IgD-negative memory B cell (primary cell): ENCODE data around the gene RAD9B. TPM values are rescaled to one million over a fixed set of nuclear protein-coding genes. Genes with fewer than 3 reads are reported as not detected.
"Not testable (repeated sequence)": the region's sequence is repeated elsewhere in the genome, so short reads cannot be mapped to it uniquely, and the experiment has no call there.

Source experiments
- H3K27ac Mint-ChIP-seq, 3 donors: one replicate each; pipeline ENCODE4 v1.8.0; 2020 to 2022; ENCODE audit warnings: mild to moderate bottlenecking in 3 of 3, mixed read lengths in 3 of 3, moderate library complexity in 1 of 3
- H3K27me3 Mint-ChIP-seq: one replicate; pipeline ENCODE4 v1.8.0; 2021; ENCODE audit warnings: mixed read lengths
- H3K36me3 Mint-ChIP-seq: one replicate; pipeline ENCODE4 v1.8.0; 2020; ENCODE audit warnings: mild to moderate bottlenecking, mixed read lengths
- H3K4me1 Mint-ChIP-seq, 3 donors: one replicate each; pipeline ENCODE4 v1.8.0; 2020 to 2022; ENCODE audit warnings: mixed read lengths in 3 of 3, mild to moderate bottlenecking in 1 of 3
- H3K4me3 Mint-ChIP-seq, 4 donors: one replicate each; pipeline ENCODE4 v1.8.0; 2020 to 2022; ENCODE audit warnings: mild to moderate bottlenecking in 4 of 4, mixed read lengths in 4 of 4, moderate library complexity in 3 of 4
- H3K9me3 Mint-ChIP-seq, 3 donors: one replicate each; pipeline ENCODE4 v1.8.0; 2020 to 2021; ENCODE audit warnings: mixed read lengths in 3 of 3, mild to moderate bottlenecking in 1 of 3
- polyA plus RNA-seq: library from polyadenylated mRNA; unstranded; fragments of 300-500 nt; fragmentation: Illumina TruSeq; gene quantifications from one replicate; pipeline ENCODE4 v1.2.3, GENCODE V29; 2021

RAD9B gene
- polyA plus RNA-seq, 1 donor from 2014 or later, result 0.75 TPM

DNA sequence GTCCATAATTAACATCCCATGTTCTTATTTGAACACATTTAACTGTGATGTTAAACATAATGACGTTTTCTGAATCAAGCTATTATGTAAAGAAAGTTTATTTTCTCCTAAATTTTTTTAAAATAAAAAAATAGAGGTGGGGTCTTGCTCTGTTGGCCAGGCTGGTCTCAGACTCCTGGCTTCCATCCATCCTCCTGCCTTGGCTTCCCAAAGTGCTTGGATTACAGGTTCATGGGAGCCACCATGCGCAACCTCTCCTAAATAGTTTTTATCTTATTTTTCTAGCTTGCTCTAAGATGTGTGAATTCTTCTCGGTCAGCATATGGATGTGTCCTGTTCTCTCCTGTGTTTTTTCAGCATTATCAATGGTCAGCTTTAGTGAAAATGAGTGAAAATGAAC lies 3.2 kb downstream of the RAD9B start:
- Mint-ChIP-seq H3K9me3 (no peaks in the 10 kb centered on the region), H3K4me1 (peaks cover 12 to 20% (median 13%) of the 10 kb centered on the region in 3 donors), H3K27me3 (peaks cover 2% of the 10 kb centered on the region)

DNA sequence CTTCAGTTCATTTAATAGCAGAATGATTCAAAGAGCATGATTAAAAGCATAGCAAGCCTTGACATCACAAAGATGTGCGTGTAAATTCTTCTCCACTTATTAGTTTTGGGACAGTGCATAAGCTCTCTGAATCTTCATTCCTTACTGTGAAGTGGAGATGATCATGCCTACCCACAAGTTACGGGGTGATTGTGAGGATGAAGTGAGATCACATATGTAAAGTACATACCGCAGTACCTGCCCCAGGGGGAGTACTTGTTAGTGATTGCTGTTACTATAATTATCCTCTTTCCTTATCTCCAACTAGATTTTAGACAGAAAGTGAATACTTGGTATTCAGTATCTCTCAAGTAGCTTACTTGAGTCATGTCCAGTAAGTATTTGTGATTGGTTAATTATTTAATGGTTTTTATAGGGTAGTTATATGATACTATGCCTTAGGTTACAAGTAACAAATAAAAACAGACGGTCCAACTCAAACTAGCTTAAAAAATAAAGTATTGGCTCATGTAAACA lies 6.0 kb downstream of the RAD9B start:
- Mint-ChIP-seq H3K4me1 (peaks cover 0 to 6% (median 2%) of the 10 kb centered on the region in 3 donors), H3K27me3 (no peaks in the 10 kb centered on the region), H3K27ac (no peak overlapping the region), H3K36me3 (no peaks in the 10 kb centered on the region), H3K4me3 (no peak overlapping the region), H3K9me3 (no peaks in the 10 kb centered on the region)

More for the DNA sequence above, 3.2 kb downstream of the RAD9B start:
- H3K4me3 Mint-ChIP-seq, result peak overlapping the region in 1 of 4 donors; percentile 64
- peaks cover 5% of the 10 kb centered on the region for H3K36me3 Mint-ChIP-seq
- H3K27ac Mint-ChIP-seq, result peak overlapping the region in 2 of 3 donors; percentile 10 to 19

DNA sequence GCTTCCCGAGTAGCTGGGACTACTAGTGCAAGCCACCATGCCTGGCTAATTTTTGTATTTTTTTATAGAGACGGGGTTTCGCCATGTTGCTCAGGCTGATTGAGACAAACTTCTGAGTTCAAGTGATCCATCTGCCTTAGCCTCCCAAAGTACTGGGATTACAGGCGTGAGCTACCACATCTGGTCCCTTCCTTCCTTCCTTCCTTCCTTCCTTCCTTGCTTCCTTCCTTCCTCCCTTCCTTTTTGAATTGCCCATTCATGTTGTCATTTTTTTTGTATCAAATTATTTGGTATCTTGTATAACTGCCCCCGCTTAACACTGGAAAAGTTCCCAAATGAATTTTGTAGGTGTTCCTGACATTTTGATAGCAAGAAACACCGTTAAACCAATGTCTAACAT lies 11.7 kb downstream of the RAD9B start:
- Mint-ChIP-seq H3K36me3 (no peaks in the 10 kb centered on the region), H3K27me3 (no peaks in the 10 kb centered on the region), H3K9me3 (no peaks in the 10 kb centered on the region), H3K27ac (no peak overlapping the region), H3K4me1 (peaks cover 0 to 2% (median 0%) of the 10 kb centered on the region in 3 donors), H3K4me3 (no peak overlapping the region)

DNA sequence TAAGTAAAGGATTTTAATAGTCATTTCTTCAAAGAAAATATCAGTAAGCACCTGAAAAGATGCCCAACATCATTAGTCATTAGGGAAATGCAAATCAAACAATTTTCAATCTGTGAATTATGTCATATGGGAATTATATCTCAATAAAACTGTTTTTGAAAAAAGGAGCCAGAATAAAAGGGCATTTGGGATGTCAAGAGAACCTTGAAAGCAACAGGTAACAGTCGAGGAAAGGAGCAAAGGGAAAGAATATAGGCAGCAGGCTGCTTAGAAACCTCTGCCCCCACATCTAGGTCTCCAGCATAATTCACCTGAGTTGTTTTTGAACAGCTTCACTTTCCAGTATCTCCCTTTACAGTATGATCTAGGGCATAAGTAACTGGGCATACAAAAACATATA lies 12.2 kb downstream of the RAD9B start:
- no peaks in the 10 kb centered on the region for H3K27me3 Mint-ChIP-seq
- no peak overlapping the region for H3K4me3 Mint-ChIP-seq
- H3K36me3 Mint-ChIP-seq, result no peaks in the 10 kb centered on the region
- peaks cover 0 to 2% (median 0%) of the 10 kb centered on the region in 3 donors for H3K4me1 Mint-ChIP-seq
- no peak overlapping the region for H3K27ac Mint-ChIP-seq
- H3K9me3 Mint-ChIP-seq, result no peaks in the 10 kb centered on the region

DNA sequence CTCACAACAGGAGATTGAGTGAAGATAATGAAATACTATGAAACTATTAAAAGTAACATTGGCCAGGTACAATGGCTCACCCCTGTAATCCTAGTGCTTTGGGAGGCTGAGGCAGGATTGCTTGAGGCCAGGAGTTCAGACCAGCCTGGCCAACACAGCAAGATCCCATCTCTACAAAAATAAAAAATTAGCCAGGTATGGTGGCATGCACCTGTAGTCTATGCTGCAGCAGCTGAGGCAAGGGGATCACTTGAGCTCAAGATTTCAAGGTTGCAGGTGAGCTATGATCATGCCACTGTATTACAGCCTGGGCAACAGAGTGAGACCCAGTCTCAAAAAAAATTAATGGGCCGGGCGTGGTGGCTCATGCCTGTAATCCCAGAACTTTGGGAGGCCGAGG lies 14.9 kb downstream of the RAD9B start:
- no peak overlapping the region for H3K4me3 Mint-ChIP-seq
- peaks cover 0 to 2% (median 0%) of the 10 kb centered on the region in 3 donors for H3K4me1 Mint-ChIP-seq
- no peaks in the 10 kb centered on the region for H3K9me3 Mint-ChIP-seq
- H3K27ac Mint-ChIP-seq, result no peak overlapping the region
- H3K27me3 Mint-ChIP-seq, result no peaks in the 10 kb centered on the region
- no peaks in the 10 kb centered on the region for H3K36me3 Mint-ChIP-seq

DNA sequence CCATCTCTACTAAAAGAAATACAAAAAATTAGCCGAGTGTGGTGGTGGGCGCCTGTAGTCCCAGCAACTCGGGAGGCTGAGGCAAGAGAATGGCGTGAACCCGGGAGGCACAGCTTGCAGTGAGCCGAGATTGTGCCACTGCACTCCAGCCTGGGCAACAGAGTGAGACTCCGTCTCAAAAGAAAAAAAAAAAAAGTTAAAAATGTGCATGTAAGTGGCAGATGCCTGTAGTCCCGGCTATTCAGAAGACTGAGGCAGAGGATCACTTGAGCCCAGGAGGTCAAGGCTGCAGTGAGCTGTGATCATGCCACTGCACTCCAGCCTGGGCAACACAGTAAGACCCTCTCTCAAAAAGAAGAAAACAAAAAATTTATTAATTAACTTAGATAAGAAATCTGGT lies 15.9 kb downstream of the RAD9B start:
- H3K9me3 Mint-ChIP-seq, H3K36me3 Mint-ChIP-seq, H3K4me1 Mint-ChIP-seq, H3K27ac Mint-ChIP-seq, H3K4me3 Mint-ChIP-seq, H3K27me3 Mint-ChIP-seq: not testable (repeated sequence)

DNA sequence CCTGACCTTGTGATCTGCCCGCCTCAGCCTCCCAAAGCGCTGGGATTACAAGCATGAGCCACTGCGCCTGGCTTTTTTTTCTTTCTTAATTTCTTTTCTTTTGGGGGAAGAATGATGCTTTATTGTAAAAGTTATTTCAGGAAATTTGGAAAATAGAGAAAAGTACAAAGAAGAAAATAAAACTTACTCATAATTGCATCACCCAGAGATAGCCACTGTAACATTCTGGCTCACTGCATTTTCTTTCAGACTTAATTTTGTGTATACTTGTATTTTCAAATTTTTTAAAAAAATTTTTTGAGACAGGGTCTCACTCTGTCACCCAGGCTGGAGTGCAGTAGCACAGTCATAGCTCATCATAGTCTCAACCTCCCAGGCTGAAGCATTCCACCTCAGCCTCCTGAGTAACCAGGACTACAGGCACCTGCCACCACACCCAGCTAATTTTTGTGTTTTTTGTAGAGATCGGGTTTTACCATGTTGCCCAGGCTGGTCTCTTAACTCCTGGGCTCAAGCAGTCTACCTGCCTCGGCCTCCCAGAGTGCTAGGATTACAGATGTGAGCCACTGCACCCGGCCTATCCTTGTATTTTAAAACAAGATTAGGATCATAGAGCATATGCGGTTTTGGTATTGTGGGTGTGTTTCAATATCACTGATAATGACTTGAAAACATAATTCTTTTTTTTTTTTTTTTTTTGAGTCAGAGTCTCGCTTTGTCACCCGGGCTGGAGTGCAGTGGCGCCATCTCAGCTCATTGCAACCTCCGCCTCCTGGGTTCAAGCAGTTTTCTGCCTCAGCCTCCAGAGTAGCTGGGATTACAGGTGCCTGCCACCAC lies 19.0 kb downstream of the RAD9B start:
- not testable (repeated sequence) for H3K27ac Mint-ChIP-seq, H3K4me1 Mint-ChIP-seq, H3K9me3 Mint-ChIP-seq, H3K4me3 Mint-ChIP-seq, H3K27me3 Mint-ChIP-seq, H3K36me3 Mint-ChIP-seq

DNA sequence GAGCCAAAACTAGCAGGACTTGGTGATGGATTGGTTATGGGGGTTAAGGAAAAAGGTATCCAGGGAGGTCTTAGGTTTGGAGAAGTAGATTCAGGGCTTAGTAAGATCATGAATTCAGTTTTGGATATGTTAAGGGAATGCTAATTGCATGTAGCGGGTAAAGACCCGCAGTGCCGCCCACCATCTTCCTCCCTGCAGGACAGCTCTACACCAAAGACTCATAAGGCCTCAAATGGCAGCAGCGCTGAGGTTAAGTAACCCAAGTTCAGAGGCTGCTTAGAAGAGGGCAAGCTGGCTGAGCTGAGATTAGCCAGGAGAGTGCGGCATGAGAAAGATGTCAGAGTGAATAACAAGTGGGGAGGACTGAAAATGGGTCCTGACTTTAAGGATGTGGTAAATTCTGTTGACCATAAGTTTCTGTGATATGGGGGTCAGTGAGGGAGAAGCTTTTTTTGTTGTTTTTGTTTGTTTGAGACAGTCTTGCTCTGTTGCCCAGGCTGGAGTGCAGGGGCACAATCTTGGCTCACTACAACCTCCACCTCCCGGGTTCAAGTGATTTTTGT lies 26.2 kb downstream of the RAD9B start:
- H3K4me3 Mint-ChIP-seq, result peak overlapping the region in 1 of 4 donors; percentile 66
- H3K4me1 Mint-ChIP-seq, result peaks cover 16 to 34% (median 19%) of the 10 kb centered on the region in 3 donors
- H3K27me3 Mint-ChIP-seq, result no peaks in the 10 kb centered on the region
- no peaks in the 10 kb centered on the region for H3K9me3 Mint-ChIP-seq
- H3K36me3 Mint-ChIP-seq, result no peaks in the 10 kb centered on the region
- H3K27ac Mint-ChIP-seq, result peak overlapping the region in 2 of 3 donors; percentile 6 to 17

DNA sequence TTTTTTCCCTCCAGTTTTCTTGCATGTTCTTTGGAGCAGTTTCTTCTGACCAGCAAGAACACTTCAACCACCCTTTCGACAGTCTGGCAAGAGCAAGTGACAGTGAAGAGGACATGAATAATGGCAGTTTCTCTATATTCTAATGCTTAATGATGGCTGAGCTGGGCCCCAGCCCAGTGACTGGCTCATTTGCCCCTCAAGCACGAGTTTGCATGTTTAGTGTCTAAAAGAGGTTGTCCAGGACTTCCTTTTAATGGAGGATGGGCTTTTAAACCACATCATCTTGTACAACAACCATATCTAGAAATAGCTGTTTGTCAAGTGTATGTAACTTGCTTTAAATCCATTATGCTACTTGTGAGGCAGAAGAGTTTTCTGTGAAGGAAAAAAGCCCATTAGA lies 28.4 kb downstream of the RAD9B start:
- Mint-ChIP-seq H3K27me3 (no peaks in the 10 kb centered on the region), H3K27ac (peak overlapping the region in 1 of 3 donors; percentile 16), H3K4me3 (peak overlapping the region in 1 of 4 donors; percentile 65), H3K36me3 (no peaks in the 10 kb centered on the region), H3K4me1 (peaks cover 16 to 34% (median 19%) of the 10 kb centered on the region in 3 donors), H3K9me3 (no peaks in the 10 kb centered on the region)

DNA sequence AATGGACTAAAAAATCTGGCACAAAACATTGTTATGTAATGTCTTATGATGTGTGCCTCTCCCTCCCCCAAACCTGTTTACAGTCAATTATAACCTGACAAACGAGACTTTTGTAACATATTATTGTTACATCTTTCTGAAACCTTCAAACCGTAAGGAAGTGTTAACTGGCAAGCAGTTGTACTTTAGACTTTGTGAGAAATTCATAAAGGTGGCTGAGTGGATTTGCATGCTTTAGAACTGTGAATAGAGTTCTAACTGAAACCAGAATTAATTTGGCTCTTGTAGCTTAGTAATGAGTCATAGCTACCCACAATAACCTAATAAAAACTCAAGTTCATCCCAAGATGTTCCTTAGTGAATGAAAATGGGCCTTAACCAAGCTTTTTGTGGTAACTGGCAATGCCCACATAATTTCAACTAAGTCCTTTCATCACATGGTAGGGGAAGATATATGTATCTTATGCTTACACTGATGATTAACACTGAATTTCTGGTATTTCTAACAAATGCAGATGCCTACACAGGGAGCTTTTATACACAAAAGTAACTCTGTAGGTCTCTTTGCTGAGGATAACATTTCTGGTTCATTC lies 29.7 kb downstream of the RAD9B start:
- Mint-ChIP-seq H3K36me3 (peaks cover 4% of the 10 kb centered on the region), H3K27ac (peak overlapping the region in 2 of 3 donors; percentile 29 to 79), H3K27me3 (no peaks in the 10 kb centered on the region), H3K4me1 (peaks cover 16 to 34% (median 19%) of the 10 kb centered on the region in 3 donors), H3K9me3 (no peaks in the 10 kb centered on the region), H3K4me3 (no peak overlapping the region)

DNA sequence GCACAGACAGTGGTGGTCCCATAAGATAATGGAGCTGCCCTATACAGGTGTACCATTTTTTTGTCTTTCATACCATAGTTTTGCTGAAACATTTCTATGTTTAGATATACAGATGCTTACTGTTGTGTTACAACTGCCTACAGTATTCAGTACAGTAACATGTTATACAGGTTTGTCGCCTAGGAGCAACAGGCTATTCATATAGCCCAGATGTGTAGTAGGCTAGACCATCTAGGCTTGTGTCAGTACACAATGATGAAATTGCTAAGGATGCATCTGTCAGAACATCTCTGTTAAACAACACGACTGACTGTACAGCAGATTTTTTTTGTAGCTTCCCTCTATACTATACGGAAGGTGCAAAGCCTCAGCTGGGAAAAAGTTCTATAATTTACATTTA lies 30.5 kb downstream of the RAD9B start:
- no peak overlapping the region for H3K4me3 Mint-ChIP-seq
- no peaks in the 10 kb centered on the region for H3K27me3 Mint-ChIP-seq
- H3K36me3 Mint-ChIP-seq, result peaks cover 4% of the 10 kb centered on the region
- peak overlapping the region in 2 of 3 donors; percentile 50 to 57 for H3K27ac Mint-ChIP-seq
- H3K9me3 Mint-ChIP-seq, result no peaks in the 10 kb centered on the region
- peaks cover 16 to 34% (median 19%) of the 10 kb centered on the region in 3 donors for H3K4me1 Mint-ChIP-seq

DNA sequence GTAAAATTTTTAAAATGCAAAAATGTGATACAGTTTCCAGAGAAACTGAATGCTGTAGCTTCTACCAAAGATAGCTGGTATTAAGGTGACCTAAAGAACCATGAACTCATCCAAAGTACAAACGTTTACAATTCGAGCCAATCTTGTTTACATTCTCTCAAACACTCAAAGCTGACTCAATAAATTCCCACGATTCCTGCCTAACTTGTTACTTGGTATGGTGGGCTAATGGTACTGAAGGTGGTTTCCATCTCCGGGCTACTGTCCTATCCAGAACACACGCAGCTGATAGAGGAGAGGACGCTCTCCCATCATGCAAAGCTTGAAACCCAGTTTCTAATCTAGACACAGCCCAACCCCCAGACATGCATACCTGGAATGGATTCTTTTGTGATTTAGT lies 31.5 kb downstream of the RAD9B start:
- H3K4me3 Mint-ChIP-seq, result no peak overlapping the region
- H3K4me1 Mint-ChIP-seq, result peaks cover 13 to 27% (median 19%) of the 10 kb centered on the region in 3 donors
- peaks cover 4% of the 10 kb centered on the region for H3K36me3 Mint-ChIP-seq
- peak overlapping the region in 1 of 3 donors; percentile 57 for H3K27ac Mint-ChIP-seq
- H3K27me3 Mint-ChIP-seq, result no peaks in the 10 kb centered on the region
- no peaks in the 10 kb centered on the region for H3K9me3 Mint-ChIP-seq

DNA sequence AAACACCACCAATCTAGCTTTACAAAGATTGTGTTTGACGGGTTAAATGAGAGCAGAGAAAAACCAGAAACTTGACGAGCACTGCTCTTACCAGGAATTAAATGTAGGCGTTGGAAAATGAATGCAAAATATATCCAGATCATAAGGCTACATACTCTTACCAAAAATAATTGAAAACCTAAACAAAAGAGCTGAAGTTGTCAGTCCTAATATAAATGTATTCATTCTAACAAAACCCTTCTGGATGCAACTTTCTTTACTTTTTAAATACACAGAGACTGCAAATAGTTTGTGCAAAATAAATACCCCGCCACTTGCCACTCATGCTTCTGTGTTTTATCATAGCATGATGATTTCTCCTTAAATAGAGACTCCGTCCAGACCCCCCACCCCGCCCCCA lies 32.7 kb downstream of the RAD9B start:
- Mint-ChIP-seq H3K36me3 (peaks cover 4% of the 10 kb centered on the region), H3K9me3 (no peaks in the 10 kb centered on the region), H3K4me1 (peaks cover 16 to 24% (median 17%) of the 10 kb centered on the region in 3 donors), H3K27ac (no peak overlapping the region), H3K27me3 (no peaks in the 10 kb centered on the region), H3K4me3 (no peak overlapping the region)

DNA sequence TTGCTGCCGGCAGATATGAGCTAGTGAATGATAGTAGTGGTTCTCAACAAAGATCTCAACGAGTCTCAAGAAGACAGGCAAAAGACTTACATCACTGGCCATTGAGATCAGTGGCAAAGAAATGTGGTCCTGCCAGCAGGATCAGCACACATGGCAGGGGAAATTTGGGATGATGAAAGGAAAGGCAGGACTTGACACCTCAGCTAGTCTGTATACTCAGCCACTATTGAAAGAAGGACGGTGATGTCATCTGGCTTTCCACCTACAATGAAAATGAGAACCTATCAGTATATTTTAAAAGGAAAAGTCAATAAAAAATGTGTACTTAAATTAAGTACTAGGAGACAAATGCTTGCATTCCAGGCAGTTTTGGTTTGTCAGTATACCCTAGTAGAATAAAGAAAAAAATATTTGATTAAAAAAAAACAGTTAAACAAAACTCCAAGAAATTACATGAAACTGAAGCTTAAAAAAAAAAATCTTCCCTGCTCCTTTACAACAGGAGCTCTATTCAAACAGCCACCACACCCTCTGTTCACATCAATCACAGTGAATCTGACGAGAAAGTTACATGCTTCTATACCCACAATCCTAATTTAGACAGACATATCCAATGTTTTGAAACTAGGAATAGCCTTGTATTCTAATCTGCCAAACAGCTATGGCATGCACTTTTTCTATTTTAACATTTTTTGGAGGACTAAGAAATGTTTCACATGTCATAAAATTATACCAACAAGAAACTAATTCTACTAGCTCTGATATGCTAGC lies 34.9 kb downstream of the RAD9B start:
- no peaks in the 10 kb centered on the region for H3K27me3 Mint-ChIP-seq
- peaks cover 4 to 10% (median 6%) of the 10 kb centered on the region in 3 donors for H3K4me1 Mint-ChIP-seq
- H3K36me3 Mint-ChIP-seq, result peaks cover 4% of the 10 kb centered on the region
- no peak overlapping the region for H3K4me3 Mint-ChIP-seq
- no peaks in the 10 kb centered on the region for H3K9me3 Mint-ChIP-seq
- peak overlapping the region in 1 of 3 donors; percentile 55 for H3K27ac Mint-ChIP-seq
